Measurements from ENCODE around the gene PTPRK.

DNA sequence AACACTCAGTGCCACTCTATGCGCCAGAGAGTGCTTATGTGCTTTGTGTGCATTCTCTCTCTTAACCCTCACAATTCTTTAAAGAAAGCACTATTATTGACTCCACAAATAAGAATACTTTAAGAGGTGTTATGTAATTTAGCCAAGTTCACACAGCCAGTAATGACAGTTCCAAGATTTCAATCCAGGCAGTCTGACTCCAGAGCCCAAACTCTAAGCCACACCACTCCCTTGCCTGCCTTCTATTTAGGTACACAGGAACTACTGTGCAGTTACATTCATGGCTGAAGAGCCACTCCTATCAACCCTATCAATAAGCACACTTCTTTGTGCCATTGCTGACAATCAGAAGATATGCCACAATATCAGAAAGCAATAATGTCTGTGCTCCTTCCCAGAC lies 93.3 kb downstream of the PTPRK start:
- TF ChIP-seq CTCF (IDR thresholded peaks at IDR 0.05) (no peak), POLR2A (IDR thresholded peaks at IDR 0.05) (no peak)

Data from lower leg skin (tissue), 3 donors.